A673 (cell line): ENCODE measurements around the gene PLIN5.

Source experiments
- CTCF ChIP-seq: fragments of 300-800, 200-600 bp; sonication (generic); conservative IDR thresholded peaks from 2 replicates; pipeline ENCODE4 v1.5.1; 2017; ENCODE audit warnings: low read depth, mild to moderate bottlenecking, antibody characterized with exemption, low read length, moderate library complexity, mixed read lengths
- EZH2 ChIP-seq: fragments of 200-600 bp; sonication (generic); IDR thresholded peaks from 2 replicates; pipeline ENCODE4 v1.6.1; 2017; ENCODE audit warnings: borderline replicate concordance, low read depth, mild to moderate bottlenecking, mixed read lengths, antibody characterized with exemption, low read length; ENCODE audit not compliant: poor library complexity, severe bottlenecking

DNA sequence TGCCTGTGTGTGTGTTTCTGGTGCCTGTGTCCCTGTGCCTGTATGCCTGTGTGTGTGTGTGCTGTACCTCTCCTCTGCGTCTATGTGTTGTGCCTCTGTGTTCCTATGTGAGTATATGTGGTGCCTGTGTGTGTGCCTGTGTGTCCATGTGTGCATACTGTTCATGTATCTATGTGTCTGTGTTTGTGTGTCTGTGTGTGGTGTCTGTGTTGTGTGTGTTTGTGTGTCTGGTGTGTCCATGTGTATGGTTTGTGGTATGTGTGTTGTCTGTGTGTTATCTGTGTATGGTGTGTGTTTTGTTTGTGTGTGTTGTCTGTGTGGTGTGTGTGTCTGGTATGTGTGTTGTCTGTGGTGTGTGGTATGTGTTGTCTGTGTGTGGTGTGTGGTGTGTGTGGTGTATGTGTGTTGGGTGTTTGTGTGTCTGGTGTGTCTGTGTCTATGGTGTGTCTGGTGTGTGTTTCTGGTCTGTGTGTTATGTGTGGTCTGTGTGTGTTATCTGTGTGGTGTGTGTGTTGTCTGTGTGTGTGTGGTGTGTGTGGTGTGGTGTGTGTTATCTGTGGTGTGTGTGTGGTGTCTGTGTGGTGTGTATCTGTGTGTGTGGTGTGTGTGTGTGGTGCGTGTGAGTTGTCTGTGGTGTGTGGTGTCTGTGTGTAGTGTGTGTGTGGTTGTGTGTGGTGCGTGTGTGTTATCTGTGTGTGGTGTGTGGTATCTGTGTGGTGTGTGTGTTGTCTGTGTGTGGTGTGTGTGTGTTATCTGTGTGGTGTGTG lies 42.5 kb downstream of the PLIN5 start:
- TF ChIP-seq CTCF (no peak), EZH2 (no peak)
